Dedifferentiated amniotic fluid mesenchymal stem cell (primary cell): ENCODE data around the gene HOXB8.

ENCODE experiments used
- DNase-seq: peaks from one replicate; pipeline ENCODE4 v3.0.0-alpha.2; 2016; ENCODE audit errors: extremely low spot score

HOXB8 gene

GRCh38 chr17:48596000-48596734 lies 18.9 kb downstream of the HOXB8 start:
- no peak for DNase-seq

DNA sequence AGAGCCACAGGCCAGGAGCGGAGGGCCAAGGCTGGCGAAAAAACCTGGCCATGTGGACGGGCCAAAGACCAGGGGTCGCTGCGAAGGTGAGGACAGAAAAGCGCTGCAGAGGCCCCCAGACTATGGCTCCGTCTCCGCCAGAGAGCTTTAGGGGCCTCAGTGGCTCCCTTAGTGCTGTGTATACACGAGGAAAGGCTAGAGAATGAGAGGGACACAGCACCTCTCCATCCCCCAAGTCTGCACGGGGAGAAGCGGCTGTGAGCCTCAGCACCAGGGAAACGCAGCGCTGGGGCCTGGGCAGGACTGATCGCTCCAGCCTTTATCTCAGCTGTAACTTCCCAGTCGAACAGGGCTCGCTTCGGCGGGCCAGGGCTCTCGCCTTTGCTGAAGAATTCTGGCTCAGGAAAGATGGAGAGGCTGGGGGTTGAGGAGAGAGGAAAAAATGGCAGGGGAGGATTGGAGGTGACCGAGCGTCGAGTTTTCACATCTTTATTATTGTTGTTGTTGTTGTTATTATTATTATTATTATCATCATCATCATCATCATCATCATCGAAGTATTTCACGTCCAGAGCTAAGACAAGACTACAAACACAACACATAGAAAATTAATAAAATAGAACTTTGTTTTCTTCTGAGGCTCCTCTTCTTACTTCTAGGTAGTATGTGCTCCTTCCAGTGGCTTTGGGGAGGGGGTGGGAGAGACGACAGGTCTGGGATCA lies 19.7 kb downstream of the HOXB8 start:
- no peak for DNase-seq

- DNase-seq, result no peak
Measured at GRCh38 chr17:48594538-48595277, 20.4 kb downstream of the HOXB8 start.

DNA sequence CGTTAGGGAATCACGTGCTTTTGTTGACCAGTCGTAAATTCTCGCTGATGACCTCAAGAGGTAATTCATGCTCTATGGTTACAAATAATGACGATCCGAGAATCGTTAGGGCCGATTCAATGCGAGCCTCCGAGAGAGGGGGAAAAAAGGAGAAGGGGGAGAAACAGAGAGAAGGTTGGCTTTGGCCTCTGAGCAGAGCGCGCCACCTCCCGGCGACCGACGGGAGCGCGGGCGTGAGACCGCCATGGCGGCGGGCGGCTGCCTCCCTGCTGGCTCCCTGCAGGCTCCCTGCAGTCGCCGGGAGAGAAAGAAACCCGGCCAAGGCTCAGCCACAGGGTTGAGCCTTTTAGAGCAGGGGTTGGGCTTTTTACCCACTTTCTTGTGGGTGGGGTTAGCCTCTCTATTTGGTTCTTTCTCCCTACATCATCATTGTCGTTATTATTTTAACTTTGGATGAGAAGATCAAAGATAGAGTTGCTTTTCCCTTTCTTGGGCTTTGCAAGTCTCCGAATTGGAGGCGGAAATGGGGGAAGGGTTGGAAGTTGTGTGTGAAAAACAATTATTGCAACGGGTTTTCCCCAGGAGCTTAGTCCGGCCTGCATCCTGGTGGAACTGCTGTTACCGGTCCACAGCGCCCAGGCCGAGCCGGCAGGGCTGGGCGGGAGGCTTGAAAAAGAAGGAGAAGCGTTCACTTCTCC lies 21.1 kb downstream of the HOXB8 start:
- DNase-seq, result no peak

- no peak for DNase-seq
Measured at GRCh38 chr17:48593126-48593829, 21.8 kb downstream of the HOXB8 start, which contains the start of gene HOXB5. HOXB5 (minus strand) TSS chr17:48593779; CDS start chr17:48593682, 97 bp downstream.

GRCh38 chr17:48592577-48592976 lies 22.5 kb downstream of the HOXB8 start:
- DNase-seq, result no peak

GRCh38 chr17:48592057-48592514 lies 23.0 kb downstream of the HOXB8 start:
- DNase-seq, result no peak

DNA sequence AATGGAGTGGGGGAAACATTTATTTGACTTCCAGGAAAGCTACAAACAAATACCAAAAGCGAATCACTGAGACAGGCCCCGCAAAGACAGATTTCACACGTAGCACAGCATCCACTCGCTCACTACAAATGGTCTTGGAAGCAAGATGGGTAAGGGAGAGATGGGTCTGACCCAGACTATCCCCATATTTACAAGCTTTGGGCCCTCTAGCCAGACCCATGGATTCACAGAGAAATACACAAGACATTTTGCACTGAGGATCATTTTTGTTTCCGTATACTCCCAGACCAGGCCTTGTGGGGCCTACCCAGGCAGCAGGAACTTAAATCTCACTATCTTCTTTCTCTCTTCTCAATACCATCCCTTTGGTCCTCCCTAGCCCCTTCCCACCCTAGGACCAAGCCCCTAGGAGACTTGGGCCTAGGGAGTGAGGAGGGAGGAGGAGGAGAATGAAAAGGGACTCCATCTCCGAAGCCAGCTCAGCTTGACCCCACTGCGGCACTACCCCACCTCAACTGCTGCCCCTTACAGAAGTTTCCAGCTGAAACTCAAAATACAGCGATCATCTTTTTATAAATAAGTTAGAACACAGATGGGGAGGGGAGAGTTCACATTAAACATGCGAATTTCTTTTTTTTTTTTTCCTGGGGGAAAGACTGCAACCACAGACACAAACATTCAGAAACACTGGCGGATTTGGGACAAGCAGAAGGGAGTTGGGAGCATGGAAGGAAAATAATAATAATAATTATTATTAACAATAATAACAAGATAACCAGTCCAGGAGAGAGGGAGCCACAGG lies 23.6 kb downstream of the HOXB8 start:
- DNase-seq, result no peak

DNA sequence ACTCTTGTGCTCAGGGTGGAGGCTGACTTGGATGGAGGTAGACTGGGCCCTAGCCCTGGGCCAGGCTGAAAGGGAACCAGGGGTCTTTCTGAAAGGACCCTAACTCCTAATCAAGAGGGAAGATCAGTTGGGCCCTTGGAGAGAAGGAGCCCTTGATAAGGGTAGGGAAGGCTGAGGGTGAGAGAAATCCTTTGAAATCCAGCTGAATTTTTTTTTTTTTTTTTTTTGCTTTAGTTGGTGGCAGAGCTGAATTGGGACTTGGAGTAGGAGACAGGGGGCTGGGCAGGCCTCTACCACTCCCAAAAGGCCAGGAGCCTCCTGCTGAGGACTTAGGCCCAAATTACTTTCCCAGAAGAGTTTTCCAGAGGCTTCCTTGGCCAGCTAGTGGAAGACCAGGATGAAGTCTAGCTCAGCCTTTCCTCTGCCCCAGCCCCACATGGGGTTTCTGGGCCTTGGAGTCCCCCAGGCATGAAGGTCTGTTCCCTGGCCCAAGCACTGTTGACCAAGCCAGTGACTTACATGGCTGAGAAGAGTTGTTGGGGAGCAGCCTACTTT lies 24.4 kb downstream of the HOXB8 start:
- DNase-seq, result no peak

DNA sequence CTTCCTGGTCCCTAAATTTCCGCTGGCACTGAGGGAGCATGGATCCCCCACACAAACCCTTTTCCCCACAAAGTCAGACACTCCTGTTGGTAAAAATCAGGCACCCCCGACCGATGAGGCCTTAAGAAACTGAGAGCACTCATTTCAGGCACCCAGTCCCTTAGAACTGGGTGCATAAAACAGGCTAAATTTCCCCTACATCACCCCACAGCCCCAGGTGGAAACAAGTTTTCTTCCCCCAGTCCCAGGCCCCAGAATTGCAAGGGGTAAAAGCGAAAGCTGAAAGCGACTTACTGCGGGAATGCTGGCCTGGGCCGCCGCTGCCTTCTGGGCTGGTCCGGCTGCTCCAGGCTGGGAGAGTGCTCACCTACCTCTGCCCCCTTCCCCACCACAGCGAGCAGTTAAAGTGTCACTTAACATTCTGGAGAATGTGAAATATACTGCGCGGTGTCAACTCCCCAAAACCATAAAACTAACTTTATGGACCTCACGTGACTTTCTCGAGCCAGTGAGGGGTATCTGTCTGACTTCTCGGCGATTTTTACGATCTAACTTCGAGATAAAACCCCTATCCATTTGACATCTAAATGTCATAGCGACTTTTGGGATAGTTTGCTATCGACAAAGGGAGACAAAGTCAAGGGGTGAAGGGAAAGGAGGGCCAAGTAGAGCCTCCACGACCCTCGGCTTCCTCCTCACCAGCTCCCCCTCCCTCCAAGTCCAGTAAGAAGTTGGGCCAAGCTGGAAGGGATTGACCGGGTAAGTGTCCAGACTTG lies 25.1 kb downstream of the HOXB8 start, which contains the start of gene HOXB3:
HOXB3 (minus strand) TSS at position 411 of the 776 bp plus-strand sequence. CDS start 37,767 bp downstream, outside the sequence.
- DNase-seq, result no peak

- no peak for DNase-seq
Measured at GRCh38 chr17:48589060-48589830, 25.8 kb downstream of the HOXB8 start.

GRCh38 chr17:48588528-48588927 lies 26.6 kb downstream of the HOXB8 start:
- no peak for DNase-seq

DNA sequence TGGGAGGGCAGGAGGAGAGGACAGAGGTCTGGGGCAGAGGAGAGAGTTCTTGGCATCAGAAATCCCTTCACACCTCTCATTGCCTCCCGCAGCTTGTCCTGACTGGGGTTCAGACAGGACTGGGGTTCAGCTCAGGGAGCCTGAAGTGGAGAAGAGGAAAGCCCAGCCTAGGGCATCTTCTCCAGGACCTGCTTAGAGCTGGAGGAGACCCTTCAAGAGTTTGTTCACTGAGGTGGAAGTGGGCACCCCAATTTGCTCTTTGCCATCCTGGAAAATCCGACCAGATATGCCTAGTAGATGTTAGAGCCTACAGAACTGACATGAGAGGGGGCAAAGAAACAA lies 27.0 kb downstream of the HOXB8 start:
- no peak for DNase-seq

- DNase-seq, result no peak
Measured at GRCh38 chr17:48587276-48588073, 27.6 kb downstream of the HOXB8 start.

- no peak for DNase-seq
Measured at GRCh38 chr17:48586355-48587258, 28.5 kb downstream of the HOXB8 start.

GRCh38 chr17:48584223-48584741 lies 30.8 kb downstream of the HOXB8 start:
- no peak for DNase-seq
